MCF 10A (cell line): ENCODE results near the gene BCR. TPM values are rescaled to one million over a fixed set of nuclear protein-coding genes. Genes with fewer than 3 reads are reported as not detected.
"Not testable (repeated sequence)": the region's sequence is repeated elsewhere in the genome, so short reads cannot be mapped to it uniquely, and the experiment has no call there.

ENCODE experiments used
- BruUV-seq: library from RNA; stranded (reverse); fragments of 400-500 nt; replicated peaks from 2 replicates; lab custom pipeline; 2021; lab: Mats Ljungman, UMichigan
- CTCF ChIA-PET: fragments of 300-600 bp; sonication (Branson Sonifier 250); formaldehyde crosslinking; extraction: SDS; loops from one replicate; lab custom pipeline; 2021; ENCODE audit warnings: antibody characterized with exemption, inconsistent platforms; lab: Yijun Ruan, JAX
- POLR2A ChIA-PET: fragments of 300-600, 350-650 bp; sonication (Branson Sonifier 250); formaldehyde crosslinking; extraction: SDS; loops from one replicate; lab custom pipeline; 2020; ENCODE audit warnings: antibody characterized with exemption, inconsistent platforms; lab: Yijun Ruan, JAX
- DNase-seq: peaks from one replicate; pipeline ENCODE4 v3.0.0-alpha.2; 2018; ENCODE audit not compliant: unreplicated experiment
- H3K27ac Mint-ChIP-seq: one replicate; pipeline ENCODE4 v1.8.0; 2022; ENCODE audit warnings: mild to moderate bottlenecking, low read depth, mixed read lengths; ENCODE audit not compliant: unreplicated experiment
- H3K27me3 Mint-ChIP-seq: one replicate; pipeline ENCODE4 v1.8.0; 2022; ENCODE audit warnings: mixed read lengths; ENCODE audit not compliant: insufficient read depth, unreplicated experiment
- H3K36me3 Mint-ChIP-seq: one replicate; pipeline ENCODE4 v1.8.0; 2022; ENCODE audit warnings: mild to moderate bottlenecking, moderate library complexity, mixed read lengths; ENCODE audit not compliant: insufficient read depth, unreplicated experiment
- H3K4me1 Mint-ChIP-seq: one replicate; pipeline ENCODE4 v1.8.0; 2022; ENCODE audit warnings: mixed read lengths; ENCODE audit not compliant: insufficient read depth, unreplicated experiment
- H3K4me3 Mint-ChIP-seq: one replicate; pipeline ENCODE4 v1.8.0; 2022; ENCODE audit warnings: mild to moderate bottlenecking, moderate library complexity, mixed read lengths; ENCODE audit not compliant: unreplicated experiment
- H3K9me3 Mint-ChIP-seq: one replicate; pipeline ENCODE4 v1.8.0; 2022; ENCODE audit warnings: mixed read lengths; ENCODE audit not compliant: unreplicated experiment
- intact Hi-C: fragments of 100-400 bp; cut with micrococcal nuclease; formaldehyde crosslinking; loops from 2 replicates; pipeline ENCODE4 v1.14.1; 2022
- total RNA-seq: library from RNA; stranded (reverse); gene quantifications from 2 replicates; pipeline ENCODE4 v1.2.3, GENCODE V29; 2022
- TF ChIP-seq, protein P1 (sequence below): fragments of 200-600 bp; IDR thresholded peaks from one replicate; pipeline ENCODE4 v1.8.0; 2022; ENCODE audit warnings: antibody characterized with exemption, mild to moderate bottlenecking; ENCODE audit not compliant: unreplicated experiment

Gene BCR
- total RNA-seq, 1 experiment from 2014 or later = 77.9 TPM

DNA sequence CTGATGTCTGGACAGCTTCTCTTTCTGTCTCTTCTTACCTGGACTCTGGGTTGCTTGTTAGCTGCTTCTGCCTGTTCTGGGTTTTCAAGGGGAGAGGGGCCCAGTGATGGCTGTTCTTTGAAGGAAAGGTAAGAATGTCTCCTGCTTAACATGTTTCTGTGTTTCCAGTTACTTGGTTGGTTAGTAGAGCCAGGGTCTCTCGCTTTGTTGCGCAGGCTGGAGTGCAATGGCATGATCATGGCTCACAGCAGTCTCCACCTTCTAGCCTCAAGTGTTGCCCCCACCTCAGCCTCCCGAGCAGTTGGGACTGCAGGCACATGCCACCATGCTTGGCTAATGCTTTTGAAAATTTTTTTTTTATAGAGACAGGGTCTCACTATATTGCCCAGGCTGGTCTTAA lies 126.6 kb downstream of the BCR start:
- no TSS peak for BruUV-seq
- Mint-ChIP-seq H3K4me1 (no peaks in the 10 kb centered on the region), H3K36me3 (peaks cover 27% of the 10 kb centered on the region), H3K4me3 (no peak overlapping the region), H3K27ac (no peak overlapping the region), H3K27me3 (no peaks in the 10 kb centered on the region), H3K9me3 (no peaks in the 10 kb centered on the region)
- intact Hi-C loops = no loop called here
- no peak for DNase-seq
- ChIA-PET CTCF (interaction anchor here (1.3 kb wide), 1 partner anchor 133 kb away, joined by 4 read pairs; no protein-coding TSS in a partner anchor), POLR2A (no interaction called here)
- TF ChIP-seq, protein P1, sequence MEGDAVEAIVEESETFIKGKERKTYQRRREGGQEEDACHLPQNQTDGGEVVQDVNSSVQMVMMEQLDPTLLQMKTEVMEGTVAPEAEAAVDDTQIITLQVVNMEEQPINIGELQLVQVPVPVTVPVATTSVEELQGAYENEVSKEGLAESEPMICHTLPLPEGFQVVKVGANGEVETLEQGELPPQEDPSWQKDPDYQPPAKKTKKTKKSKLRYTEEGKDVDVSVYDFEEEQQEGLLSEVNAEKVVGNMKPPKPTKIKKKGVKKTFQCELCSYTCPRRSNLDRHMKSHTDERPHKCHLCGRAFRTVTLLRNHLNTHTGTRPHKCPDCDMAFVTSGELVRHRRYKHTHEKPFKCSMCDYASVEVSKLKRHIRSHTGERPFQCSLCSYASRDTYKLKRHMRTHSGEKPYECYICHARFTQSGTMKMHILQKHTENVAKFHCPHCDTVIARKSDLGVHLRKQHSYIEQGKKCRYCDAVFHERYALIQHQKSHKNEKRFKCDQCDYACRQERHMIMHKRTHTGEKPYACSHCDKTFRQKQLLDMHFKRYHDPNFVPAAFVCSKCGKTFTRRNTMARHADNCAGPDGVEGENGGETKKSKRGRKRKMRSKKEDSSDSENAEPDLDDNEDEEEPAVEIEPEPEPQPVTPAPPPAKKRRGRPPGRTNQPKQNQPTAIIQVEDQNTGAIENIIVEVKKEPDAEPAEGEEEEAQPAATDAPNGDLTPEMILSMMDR = no peak

- H3K4me1 Mint-ChIP-seq, H3K27ac Mint-ChIP-seq, intact Hi-C loops, BruUV-seq, POLR2A ChIA-PET, H3K9me3 Mint-ChIP-seq, H3K4me3 Mint-ChIP-seq, H3K27me3 Mint-ChIP-seq, DNase-seq: not testable (repeated sequence)
- H3K36me3 Mint-ChIP-seq = peaks cover 23% of the 10 kb centered on the region
- CTCF ChIA-PET = interaction anchor here (0.6 kb wide), 1 partner anchor 292 kb away, joined by 5 read pairs; no protein-coding TSS in a partner anchor
Measured at GRCh38 chr22:23307511-23307910, 127.2 kb downstream of the BCR start.

GRCh38 chr22:23309261-23309660 lies 129.0 kb downstream of the BCR start:
- CTCF ChIA-PET, intact Hi-C loops, H3K27me3 Mint-ChIP-seq, DNase-seq, POLR2A ChIA-PET, H3K4me3 Mint-ChIP-seq, H3K9me3 Mint-ChIP-seq, H3K27ac Mint-ChIP-seq, H3K4me1 Mint-ChIP-seq, BruUV-seq: not testable (repeated sequence)
- H3K36me3 Mint-ChIP-seq = peaks cover 16% of the 10 kb centered on the region

- peaks cover 19% of the 10 kb centered on the region for H3K36me3 Mint-ChIP-seq
- H3K27ac Mint-ChIP-seq, DNase-seq, H3K27me3 Mint-ChIP-seq, POLR2A ChIA-PET, H3K4me1 Mint-ChIP-seq, BruUV-seq, CTCF ChIA-PET, intact Hi-C loops, H3K9me3 Mint-ChIP-seq, H3K4me3 Mint-ChIP-seq: not testable (repeated sequence)
Measured at GRCh38 chr22:23310443-23311097, 130.3 kb downstream of the BCR start.

DNA sequence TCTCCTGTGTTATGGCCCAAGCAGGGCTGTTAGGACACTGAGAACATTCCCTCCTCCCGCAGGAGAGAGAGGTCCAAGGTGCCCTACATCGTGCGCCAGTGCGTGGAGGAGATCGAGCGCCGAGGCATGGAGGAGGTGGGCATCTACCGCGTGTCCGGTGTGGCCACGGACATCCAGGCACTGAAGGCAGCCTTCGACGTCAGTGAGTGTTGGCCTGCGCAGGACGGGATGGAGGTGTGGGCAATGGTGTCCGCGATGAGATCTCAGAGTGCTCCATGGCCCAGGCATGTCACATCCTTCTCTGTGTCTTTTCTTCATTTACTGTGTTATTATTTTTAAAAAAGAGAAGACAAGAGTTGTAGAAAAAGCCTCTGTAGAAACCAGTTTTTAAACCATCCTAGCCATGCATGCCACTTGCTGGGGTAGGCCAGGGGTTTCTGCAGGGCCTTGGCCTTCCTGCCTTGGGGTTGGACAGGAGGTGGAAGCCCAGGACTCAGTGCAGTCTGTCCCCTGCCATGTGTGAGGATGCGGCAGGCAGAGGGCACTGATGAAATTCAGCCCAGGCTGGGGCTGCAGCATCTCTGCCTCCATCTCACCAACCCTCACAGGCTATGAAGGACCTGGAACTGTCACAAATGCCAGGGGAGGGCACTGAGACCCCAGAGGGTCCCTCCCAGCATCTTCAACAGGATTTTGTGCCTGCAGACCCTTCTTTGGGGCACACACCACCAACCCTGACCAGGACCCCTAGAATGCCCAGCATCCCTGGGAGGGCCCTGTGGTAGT lies 131.5 kb downstream of the BCR start:
- DNase-seq, CTCF ChIA-PET, H3K4me1 Mint-ChIP-seq, H3K27me3 Mint-ChIP-seq, BruUV-seq, POLR2A ChIA-PET, H3K9me3 Mint-ChIP-seq, H3K4me3 Mint-ChIP-seq, H3K27ac Mint-ChIP-seq, intact Hi-C loops: not testable (repeated sequence)
- H3K36me3 Mint-ChIP-seq = peaks cover 27% of the 10 kb centered on the region
